ENCODE measurements around the gene TP73. TPM values are rescaled to one million over a fixed set of nuclear protein-coding genes. Genes with fewer than 3 reads are reported as not detected.

TP73 gene
- total RNA-seq, 1 experiment from 2014 or later, result 6.9 TPM

DNA sequence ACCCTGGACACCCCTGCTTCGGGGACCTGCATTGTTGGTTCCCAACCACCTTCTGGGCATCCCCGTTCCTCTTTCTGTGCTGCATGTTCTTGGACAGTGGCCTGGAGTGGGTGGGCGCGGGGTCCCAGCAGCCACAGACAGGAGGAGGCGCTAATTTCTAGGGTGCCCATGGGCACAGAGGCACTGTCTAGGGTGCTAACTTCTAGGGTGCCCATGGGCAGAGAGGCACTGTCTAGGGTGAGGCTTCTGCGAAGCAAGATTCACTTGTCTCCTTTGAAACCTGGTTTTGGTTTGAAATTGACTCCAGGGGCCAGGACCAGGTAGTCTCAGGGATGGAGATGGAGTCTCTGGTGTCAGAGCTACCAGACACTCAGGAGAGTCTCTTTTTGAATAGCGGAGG lies 40.2 kb upstream of the TP73 start:
- CTCF ChIA-PET, result no interaction called here
- no peaks in the 10 kb centered on the region for H4K20me1 ChIP-seq (ENCODE audit: insufficient read depth)
- no TSS peak for BruUV-seq (replicated peaks)
- H3K9me3 ChIP-seq (ENCODE audit: insufficient read depth, low read depth), result no peaks in the 10 kb centered on the region
- H3K27ac ChIP-seq, result no peak overlapping the region; the same call in 1 of the 2 replicates
- H2AFZ ChIP-seq, result no peak overlapping the region
- intact Hi-C loops (cut with micrococcal nuclease; ENCODE audit: unreplicated experiment), result no loop called here
- no peak for DNase-seq
- no peak for TF ChIP-seq EZH2 (IDR thresholded peaks at IDR 0.05; ENCODE audit: low read depth)
- TF ChIP-seq, protein P1, sequence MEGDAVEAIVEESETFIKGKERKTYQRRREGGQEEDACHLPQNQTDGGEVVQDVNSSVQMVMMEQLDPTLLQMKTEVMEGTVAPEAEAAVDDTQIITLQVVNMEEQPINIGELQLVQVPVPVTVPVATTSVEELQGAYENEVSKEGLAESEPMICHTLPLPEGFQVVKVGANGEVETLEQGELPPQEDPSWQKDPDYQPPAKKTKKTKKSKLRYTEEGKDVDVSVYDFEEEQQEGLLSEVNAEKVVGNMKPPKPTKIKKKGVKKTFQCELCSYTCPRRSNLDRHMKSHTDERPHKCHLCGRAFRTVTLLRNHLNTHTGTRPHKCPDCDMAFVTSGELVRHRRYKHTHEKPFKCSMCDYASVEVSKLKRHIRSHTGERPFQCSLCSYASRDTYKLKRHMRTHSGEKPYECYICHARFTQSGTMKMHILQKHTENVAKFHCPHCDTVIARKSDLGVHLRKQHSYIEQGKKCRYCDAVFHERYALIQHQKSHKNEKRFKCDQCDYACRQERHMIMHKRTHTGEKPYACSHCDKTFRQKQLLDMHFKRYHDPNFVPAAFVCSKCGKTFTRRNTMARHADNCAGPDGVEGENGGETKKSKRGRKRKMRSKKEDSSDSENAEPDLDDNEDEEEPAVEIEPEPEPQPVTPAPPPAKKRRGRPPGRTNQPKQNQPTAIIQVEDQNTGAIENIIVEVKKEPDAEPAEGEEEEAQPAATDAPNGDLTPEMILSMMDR (conservative IDR thresholded peaks at IDR 0.05), result no peak
- no peaks in the 10 kb centered on the region for H3K9me2 ChIP-seq (ENCODE audit: insufficient read depth)
- peak overlapping the region; percentile 43; the same call in 1 of the 2 replicates for H3K4me3 ChIP-seq
- POLR2A ChIA-PET (ENCODE audit: unreplicated experiment), result no interaction called here
- peaks cover 18% of the 10 kb centered on the region for H3K79me2 ChIP-seq (ENCODE audit: low read depth)
- H3K27me3 ChIP-seq (ENCODE audit: insufficient read depth, low read depth), result no peaks in the 10 kb centered on the region
- H3K4me2 ChIP-seq, result peak overlapping the region; percentile 71
- H3K4me1 ChIP-seq (replicated peaks; ENCODE audit: insufficient read depth), result peaks cover 56% of the 10 kb centered on the region
- no peaks in the 10 kb centered on the region for H3K36me3 ChIP-seq (ENCODE audit: low read depth)
- H3F3A ChIP-seq (ENCODE audit: insufficient read depth, low read depth), result peaks cover 24% of the 10 kb centered on the region; the same call in 1 of the 2 replicates

GRCh38 chr1:3614755-3615742 lies 37.3 kb upstream of the TP73 start:
- no peaks in the 10 kb centered on the region for H4K20me1 ChIP-seq (ENCODE audit: insufficient read depth)
- peaks cover 49% of the 10 kb centered on the region for H3K4me1 ChIP-seq (replicated peaks; ENCODE audit: insufficient read depth)
- ChIA-PET POLR2A (ENCODE audit: unreplicated experiment) (interaction anchor here (0.6 kb wide), 1 partner anchor 72 kb away, joined by 5 read pairs; no protein-coding TSS in a partner anchor), CTCF (interaction anchor here (0.6 kb wide), 1 partner anchor 69 kb away, joined by 9 read pairs; no protein-coding TSS in a partner anchor)
- peak overlapping the region; percentile 85 for H3K27ac ChIP-seq
- H3K27me3 ChIP-seq (ENCODE audit: insufficient read depth, low read depth), result no peaks in the 10 kb centered on the region
- BruUV-seq (replicated peaks), result no TSS peak
- no peaks in the 10 kb centered on the region for H3K36me3 ChIP-seq (ENCODE audit: low read depth)
- H3K79me2 ChIP-seq (ENCODE audit: low read depth), result peaks cover 5% of the 10 kb centered on the region; the same call in 1 of the 2 replicates
- H2AFZ ChIP-seq, result no peak overlapping the region
- no peaks in the 10 kb centered on the region for H3K9me3 ChIP-seq (ENCODE audit: insufficient read depth, low read depth)
- H3K4me3 ChIP-seq, result no peak overlapping the region
- intact Hi-C loops (cut with micrococcal nuclease; ENCODE audit: unreplicated experiment), result no loop called here
- H3K9me2 ChIP-seq (ENCODE audit: insufficient read depth), result no peaks in the 10 kb centered on the region
- TF ChIP-seq, protein P1 (conservative IDR thresholded peaks at IDR 0.05), result peak; percentile 65
- TF ChIP-seq EZH2 (IDR thresholded peaks at IDR 0.05; ENCODE audit: low read depth), result no peak
- no peak for DNase-seq
- peaks cover 24% of the 10 kb centered on the region; the same call in 1 of the 2 replicates for H3F3A ChIP-seq (ENCODE audit: insufficient read depth, low read depth)
- H3K4me2 ChIP-seq, result peak overlapping the region; percentile 71

DNA sequence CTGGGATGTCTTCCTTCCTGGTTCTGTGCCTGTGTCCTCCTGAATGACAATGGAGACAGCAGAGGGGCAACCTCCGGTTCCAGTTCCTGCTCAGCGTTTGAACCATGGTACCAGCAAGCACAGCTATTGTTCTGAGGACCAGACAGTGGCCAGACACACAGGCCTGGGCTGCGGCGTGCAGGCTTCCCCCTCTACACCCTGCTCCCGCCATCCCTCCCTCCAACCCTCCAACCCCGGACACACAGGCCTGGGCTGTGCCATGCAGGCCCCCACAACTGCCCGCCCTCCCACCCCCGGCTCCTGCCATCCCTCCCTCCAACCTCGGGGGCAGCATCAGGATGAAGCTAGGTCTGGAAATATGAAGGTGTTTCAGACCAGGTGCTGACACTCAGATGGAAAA lies 35.5 kb upstream of the TP73 start:
- intact Hi-C loops (cut with micrococcal nuclease; ENCODE audit: unreplicated experiment), result no loop called here
- Histone ChIP-seq H3K9me2 (ENCODE audit: insufficient read depth) (no peaks in the 10 kb centered on the region), H3K27ac (no peak overlapping the region), H3K4me1 (replicated peaks; ENCODE audit: insufficient read depth) (peaks cover 41% of the 10 kb centered on the region), H4K20me1 (ENCODE audit: insufficient read depth) (no peaks in the 10 kb centered on the region), H3K36me3 (ENCODE audit: low read depth) (no peaks in the 10 kb centered on the region), H3K4me2 (no peak overlapping the region), H3K4me3 (no peak overlapping the region), H3K9me3 (ENCODE audit: insufficient read depth, low read depth) (no peaks in the 10 kb centered on the region), H3F3A (ENCODE audit: insufficient read depth, low read depth) (peaks cover 22% of the 10 kb centered on the region; the same call in 1 of the 2 replicates), H3K27me3 (ENCODE audit: insufficient read depth, low read depth) (no peaks in the 10 kb centered on the region), H3K79me2 (ENCODE audit: low read depth) (no peaks in the 10 kb centered on the region), H2AFZ (no peak overlapping the region)
- ChIA-PET CTCF (interaction anchor here (0.5 to 0.6 kb wide), 2 partner anchors 87 to 94 kb away, joined by 6 to 8 read pairs; no protein-coding TSS in a partner anchor), POLR2A (ENCODE audit: unreplicated experiment) (no interaction called here)
- TF ChIP-seq EZH2 (IDR thresholded peaks at IDR 0.05; ENCODE audit: low read depth), result no peak
- TF ChIP-seq, protein P1 (conservative IDR thresholded peaks at IDR 0.05), result no peak
- no TSS peak for BruUV-seq (replicated peaks)
- DNase-seq, result no peak
